Progenitor cell of endocrine pancreas (in vitro differentiated cells): ENCODE measurements around the gene ZNF784. TPM values are rescaled to one million over a fixed set of nuclear protein-coding genes. Genes with fewer than 3 reads are reported as not detected.

Experiments used
- DNase-seq: peaks from one replicate; pipeline ENCODE4 v3.0.0; 2021; ENCODE audit warnings: low spot score; ENCODE audit not compliant: unreplicated experiment
- H3K27ac Mint-ChIP-seq: 2 replicates; pipeline ENCODE4 v1.8.0; 2021; ENCODE audit warnings: mild to moderate bottlenecking, moderate library complexity, mixed read lengths
- H3K27me3 Mint-ChIP-seq: 2 replicates; pipeline ENCODE4 v1.8.0; 2021; ENCODE audit warnings: mixed read lengths
- H3K36me3 Mint-ChIP-seq: 2 replicates; pipeline ENCODE4 v1.8.0; 2022; ENCODE audit warnings: mixed read lengths; ENCODE audit not compliant: insufficient read depth
- H3K4me1 Mint-ChIP-seq: 2 replicates; pipeline ENCODE4 v1.8.0; 2021; ENCODE audit warnings: low read depth, mixed read lengths
- H3K4me3 Mint-ChIP-seq: 2 replicates; pipeline ENCODE4 v1.8.0; 2021; ENCODE audit warnings: low read depth, mild to moderate bottlenecking, moderate library complexity, mixed read lengths
- H3K9me3 Mint-ChIP-seq: 2 replicates; pipeline ENCODE4 v1.8.0; 2021; ENCODE audit warnings: low read depth, mixed read lengths
- CTCF ChIP-seq: fragments of 200-600 bp; sonication (generic); IDR thresholded peaks from one replicate; pipeline ENCODE4 v1.5.0; 2021; ENCODE audit warnings: antibody characterized with exemption, mild to moderate bottlenecking; ENCODE audit not compliant: unreplicated experiment
- total RNA-seq: library from RNA; stranded (reverse); gene quantifications from 2 replicates; pipeline ENCODE4 v1.2.1, GENCODE V29; 2021

ZNF784 gene
- total RNA-seq, 1 donor from 2014 or later = 15.3 TPM

DNA sequence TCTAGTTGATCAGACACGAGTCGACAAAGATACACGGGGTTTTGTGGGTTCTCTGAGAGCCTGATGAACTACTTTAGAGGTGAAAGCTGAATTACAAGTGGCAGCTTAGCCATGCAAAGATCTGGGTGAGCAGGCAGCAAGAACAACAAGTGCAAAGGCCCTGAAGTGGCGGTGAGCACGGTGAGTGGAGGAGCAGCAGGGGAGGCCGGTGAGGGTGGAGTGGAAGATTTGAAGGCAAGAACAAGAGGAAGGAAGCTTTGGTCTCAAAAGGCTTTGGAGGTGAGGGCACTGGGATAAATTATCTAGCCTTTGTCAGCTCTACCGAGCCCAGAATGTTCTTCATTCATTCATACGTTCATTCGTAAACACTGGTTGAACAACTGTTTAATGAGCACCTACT is 17.5 kb downstream of the ZNF784 start:
- peak overlapping the region; percentile 18 for H3K27ac Mint-ChIP-seq
- peaks cover 10% of the 10 kb centered on the region for H3K36me3 Mint-ChIP-seq
- no peaks in the 10 kb centered on the region for H3K27me3 Mint-ChIP-seq
- H3K4me3 Mint-ChIP-seq = peak overlapping the region; percentile 97
- no peak for TF ChIP-seq CTCF
- no peak for DNase-seq
- no peaks in the 10 kb centered on the region for H3K9me3 Mint-ChIP-seq
- H3K4me1 Mint-ChIP-seq = peaks cover 18% of the 10 kb centered on the region

DNA sequence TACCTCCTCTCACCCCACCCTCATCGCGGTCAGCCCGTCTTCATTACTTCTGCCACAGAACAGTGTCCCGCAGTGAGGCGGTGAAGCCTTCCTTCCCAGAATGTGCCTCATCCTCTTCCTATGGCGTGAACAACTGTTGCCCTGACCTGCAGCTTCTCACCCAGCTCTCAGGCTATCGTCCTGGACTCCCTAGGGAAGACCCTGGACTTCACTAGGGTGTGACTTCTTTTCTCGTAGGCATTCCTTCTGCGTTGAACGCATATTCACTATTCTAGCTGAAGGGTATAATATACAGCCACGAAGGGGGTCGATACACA is 17.9 kb downstream of the ZNF784 start:
- TF ChIP-seq CTCF = no peak
- Mint-ChIP-seq H3K27me3 (no peaks in the 10 kb centered on the region), H3K36me3 (peaks cover 10% of the 10 kb centered on the region), H3K27ac (peak overlapping the region; percentile 96), H3K9me3 (no peaks in the 10 kb centered on the region), H3K4me3 (peak overlapping the region; percentile 97), H3K4me1 (peaks cover 18% of the 10 kb centered on the region)
- no peak for DNase-seq

DNA sequence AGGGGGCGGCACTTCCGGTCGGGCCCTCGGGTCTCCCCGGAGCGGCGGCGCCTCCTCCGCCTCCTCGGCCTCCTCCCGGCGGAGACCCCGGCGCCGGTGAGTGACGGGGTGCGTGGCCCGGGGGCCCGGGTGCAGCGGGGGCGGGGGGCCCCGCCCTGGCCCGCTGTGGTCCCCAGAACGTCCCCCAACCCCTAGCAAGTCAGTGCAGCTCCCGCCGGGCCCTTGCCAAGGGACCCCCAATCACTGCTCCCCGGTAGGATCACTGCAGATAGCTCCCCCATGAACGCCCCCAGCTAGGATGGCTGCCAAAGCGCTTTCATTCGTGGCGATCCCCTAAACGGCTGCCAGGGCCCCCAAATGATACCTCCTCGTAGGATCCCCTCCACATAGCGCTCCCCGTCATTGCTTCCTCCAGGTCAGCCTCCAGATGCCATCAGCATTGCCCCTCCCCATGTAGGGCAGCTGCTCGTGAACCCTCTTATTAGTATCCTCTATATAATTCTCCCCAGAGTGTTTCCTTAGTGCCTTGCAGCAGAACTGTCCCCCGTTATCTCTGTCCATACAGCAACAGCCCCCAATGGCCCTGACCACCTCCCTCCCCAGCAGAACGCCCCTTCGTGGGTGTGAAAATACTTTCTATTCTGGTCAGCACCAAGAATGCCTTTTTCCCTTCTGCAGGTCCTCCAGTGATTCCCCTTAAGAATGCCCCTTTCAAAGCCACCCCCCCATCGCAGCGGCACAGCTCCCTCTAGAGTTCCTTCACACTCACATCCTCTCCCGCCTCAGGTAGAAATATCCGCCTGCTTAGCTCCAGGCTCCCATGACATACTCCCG is 18.5 kb downstream of the ZNF784 start, which contains the start of gene ZNF865:
ZNF865 (plus strand) TSS at position 11 of the 834 bp plus-strand sequence. CDS start 7,972 bp downstream, outside the sequence.
- no peak for DNase-seq
- peaks cover 21% of the 10 kb centered on the region for H3K4me1 Mint-ChIP-seq
- peak; percentile 77 for TF ChIP-seq CTCF
- H3K27ac Mint-ChIP-seq = peak within 1 kb of the TSS; percentile 96
- no peaks in the 10 kb centered on the region for H3K9me3 Mint-ChIP-seq
- peaks cover 10% of the 10 kb centered on the region for H3K36me3 Mint-ChIP-seq
- H3K27me3 Mint-ChIP-seq = no peaks in the 10 kb centered on the region
- H3K4me3 Mint-ChIP-seq = peak within 1 kb of the TSS; percentile 97

GRCh38 chr19:55605207-55605636 is 19.1 kb downstream of the ZNF784 start:
- Mint-ChIP-seq H3K27ac (peak overlapping the region; percentile 96), H3K4me1 (peaks cover 21% of the 10 kb centered on the region)

More at GRCh38 chr19:55605207-55605636, 19.1 kb downstream of the ZNF784 start:
- peaks cover 7% of the 10 kb centered on the region for H3K36me3 Mint-ChIP-seq
- no peaks in the 10 kb centered on the region for H3K27me3 Mint-ChIP-seq
- no peaks in the 10 kb centered on the region for H3K9me3 Mint-ChIP-seq
- peak; percentile 97 for DNase-seq
- TF ChIP-seq CTCF = no peak
- H3K4me3 Mint-ChIP-seq = peak overlapping the region; percentile 80
